ENCODE measurements around the gene TTC28.

The TTC28 gene

DNA sequence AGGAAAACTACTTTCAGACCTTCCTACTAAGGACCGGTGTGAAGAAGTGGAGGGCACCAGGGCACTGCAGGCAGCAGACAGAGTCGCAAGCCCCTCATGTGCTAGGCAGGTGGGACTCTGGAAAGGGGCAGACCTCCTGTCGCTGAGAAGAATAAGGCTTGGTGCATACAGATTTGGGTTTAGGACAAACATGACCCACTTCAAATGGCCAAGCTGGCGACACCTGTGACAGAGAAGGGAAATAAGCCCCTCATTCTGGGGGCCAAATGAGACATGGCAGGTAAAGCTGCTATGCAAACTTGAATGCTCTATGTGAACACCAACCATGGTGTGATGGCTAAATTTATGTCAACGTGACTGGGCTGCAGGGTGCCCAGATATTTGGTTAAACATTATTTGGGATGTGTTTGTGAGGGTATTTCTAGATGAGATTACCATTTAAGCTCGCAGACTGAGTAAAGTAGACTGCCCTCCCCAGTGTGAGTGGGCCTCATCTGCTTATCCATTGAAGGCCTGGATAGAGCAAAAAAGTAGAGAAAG lies 648.2 kb downstream of the TTC28 start:
- no peak for DNase-seq

DNA sequence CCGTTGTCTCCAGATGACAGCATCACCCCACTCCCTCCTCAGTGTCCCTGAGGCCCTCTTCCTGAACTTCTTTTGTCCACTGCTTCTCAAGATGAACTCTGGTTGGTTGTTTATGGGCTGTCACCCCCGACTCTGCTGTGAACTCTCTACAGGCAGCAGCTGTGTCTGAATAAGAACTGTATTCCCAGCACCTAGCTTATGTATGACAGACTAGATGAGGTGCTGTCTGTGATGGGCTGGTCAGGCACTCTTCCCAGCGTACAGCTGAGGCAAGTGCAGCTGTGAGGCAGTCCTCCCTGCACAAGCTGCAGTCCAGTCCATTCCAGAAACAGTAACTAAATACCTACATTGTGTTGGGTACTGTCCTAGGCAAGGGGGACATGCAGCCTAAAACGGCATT lies 649.2 kb downstream of the TTC28 start:
- DNase-seq = no peak

DNA sequence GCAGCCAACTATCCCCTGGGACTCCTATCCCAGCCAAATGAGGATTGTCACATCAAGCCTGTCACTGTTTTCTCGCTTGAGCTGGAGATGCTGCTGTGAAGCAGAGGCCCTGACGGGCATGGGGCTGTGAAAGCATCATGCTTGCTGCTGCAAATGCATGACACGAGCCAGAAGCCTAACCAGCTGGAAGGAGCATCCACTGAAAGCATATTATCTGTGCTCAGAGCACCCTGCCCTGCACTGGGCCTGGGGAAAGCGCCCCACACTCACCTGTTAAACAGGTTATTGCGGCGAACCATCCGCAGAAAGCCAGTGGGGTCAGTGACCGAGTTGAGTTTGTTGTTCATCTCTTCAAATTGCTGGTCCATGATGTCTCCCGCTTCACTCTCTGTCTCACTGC lies 649.7 kb downstream of the TTC28 start:
- DNase-seq = no peak

DNA sequence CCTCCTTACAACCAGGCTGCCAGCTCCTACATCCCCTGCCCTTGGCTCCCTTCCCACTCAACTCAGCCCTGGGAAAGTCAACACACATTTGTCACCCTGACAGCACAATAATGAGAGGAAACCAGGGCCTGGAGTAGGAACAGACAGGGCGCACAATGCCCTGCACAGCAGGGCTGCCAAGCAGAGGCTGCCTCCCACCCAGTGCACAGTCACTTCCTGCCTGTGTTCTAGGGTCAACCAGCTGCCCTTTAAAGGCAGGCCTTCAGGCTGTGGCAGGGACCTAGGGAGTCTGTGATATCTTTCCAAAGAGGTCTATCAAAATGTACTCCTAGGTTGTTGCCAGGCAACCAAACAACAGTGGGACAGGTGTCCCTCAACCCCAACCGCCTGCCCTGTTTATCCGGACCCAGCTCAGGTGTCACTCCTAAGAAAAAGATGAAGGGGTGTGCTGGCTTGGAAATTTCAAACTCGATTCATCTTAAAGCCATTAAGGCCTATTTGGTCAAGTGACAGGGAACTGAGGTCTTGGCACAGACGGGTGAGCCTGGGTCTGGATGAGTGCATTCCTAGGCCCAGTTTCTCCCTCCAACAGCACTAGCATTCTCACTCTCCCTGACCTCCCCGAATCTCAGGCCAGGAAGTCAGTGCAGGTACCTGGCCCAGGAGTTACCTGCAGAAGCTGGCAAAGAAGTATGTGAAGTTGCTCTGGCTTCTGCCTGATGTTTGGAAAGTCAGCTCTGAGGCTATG lies 650.3 kb downstream of the TTC28 start:
- no peak for DNase-seq

DNA sequence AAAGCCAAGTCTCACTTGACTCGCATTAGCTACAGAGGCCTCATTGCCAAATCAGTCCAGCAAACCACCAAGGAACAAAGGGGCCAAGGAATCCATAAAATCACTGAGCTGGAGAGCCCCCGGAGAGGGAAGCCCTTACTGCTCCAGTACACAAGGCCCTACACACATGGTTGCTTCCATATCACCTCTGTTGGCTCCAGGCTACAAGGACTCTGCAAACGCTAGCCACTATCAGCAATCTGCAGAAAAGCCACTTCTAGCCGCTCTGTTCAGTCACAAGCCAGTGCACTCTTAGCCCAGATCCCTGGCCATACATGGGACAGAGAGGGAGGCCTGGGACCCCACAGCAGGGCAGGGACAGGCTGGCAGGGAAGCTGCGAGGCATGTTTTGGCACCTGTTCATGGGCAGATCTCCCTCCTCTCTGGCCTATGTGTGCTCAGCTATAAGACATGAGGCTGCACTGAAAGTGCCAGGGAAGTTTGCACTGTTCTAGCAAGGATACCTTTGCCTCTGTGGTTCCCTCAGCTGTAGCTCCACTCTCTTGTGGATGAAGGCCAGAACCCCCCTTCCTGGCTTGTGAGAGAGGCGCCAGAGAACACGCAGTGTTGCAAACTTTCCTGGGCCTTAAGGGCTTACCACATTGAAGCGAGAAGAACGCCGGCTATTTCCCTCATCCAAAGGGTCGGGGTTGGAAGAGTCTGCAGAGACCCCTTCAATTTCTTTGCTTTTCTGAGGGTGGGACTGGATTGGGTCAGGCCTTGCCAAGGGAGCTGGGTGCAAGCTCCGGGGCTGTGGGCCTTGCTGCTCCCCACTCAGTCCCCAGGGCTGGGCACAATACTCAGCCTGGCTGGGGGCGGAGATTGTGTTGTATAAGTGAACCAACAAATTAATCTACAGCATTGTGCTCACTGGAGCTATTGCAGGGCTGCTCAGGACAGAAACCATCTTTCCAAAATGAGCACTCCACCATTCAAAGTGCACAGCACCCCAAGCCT lies 651.9 kb downstream of the TTC28 start:
- DNase-seq = no peak

DNA sequence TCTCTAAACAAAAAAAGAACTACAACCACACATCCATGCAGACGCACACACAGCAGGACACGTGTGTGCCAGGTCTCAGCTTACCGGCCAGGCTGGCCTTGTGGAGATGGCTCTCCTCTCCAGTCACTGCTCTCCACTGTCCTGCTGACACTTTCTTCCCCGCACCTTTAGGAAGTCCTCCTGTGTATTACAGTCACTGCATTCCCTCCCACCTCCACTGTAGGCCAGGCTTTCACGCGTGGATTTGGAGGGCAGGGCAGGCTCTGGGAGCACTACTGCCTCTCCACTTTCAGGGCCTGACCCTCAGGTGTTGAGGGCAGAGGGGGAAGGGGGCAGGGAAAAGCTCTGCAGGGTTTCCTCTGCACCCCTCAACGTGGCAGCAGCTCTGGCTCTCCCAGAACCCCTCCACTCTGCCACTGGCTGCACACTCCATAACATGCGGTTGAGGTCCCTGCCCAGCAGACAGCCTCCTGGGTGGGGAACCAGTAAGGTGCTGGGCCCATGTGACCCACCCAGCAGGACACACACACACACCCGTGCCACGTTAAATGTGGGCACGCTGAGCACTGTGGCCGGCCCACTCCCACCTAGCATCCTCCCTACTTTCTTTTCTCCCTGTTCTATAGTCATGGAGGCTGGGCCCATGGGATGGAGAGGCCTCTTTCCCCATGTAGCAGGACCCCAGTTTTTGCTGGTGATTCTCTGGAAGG lies 653.6 kb downstream of the TTC28 start:
- DNase-seq = no peak

DNA sequence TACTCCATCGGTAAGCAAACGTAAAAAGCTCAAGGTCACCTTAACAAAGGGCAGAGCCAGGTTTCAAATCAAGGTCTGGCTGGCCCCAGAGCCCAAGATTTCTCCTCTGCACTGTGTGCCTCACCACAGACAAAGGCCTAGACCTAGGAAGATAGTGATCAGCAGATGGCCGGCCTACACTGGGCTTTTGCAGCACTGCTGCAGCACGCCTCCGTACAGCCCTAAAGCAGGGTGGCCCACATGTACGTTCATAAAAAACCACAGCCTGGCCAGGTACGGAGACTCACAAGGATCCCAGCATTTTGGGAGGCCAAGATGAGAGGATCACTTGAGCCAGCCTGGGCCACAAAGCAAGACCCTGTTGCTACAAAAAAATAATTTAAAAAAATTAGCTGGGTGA lies 654.3 kb downstream of the TTC28 start:
- DNase-seq = no peak

DNA sequence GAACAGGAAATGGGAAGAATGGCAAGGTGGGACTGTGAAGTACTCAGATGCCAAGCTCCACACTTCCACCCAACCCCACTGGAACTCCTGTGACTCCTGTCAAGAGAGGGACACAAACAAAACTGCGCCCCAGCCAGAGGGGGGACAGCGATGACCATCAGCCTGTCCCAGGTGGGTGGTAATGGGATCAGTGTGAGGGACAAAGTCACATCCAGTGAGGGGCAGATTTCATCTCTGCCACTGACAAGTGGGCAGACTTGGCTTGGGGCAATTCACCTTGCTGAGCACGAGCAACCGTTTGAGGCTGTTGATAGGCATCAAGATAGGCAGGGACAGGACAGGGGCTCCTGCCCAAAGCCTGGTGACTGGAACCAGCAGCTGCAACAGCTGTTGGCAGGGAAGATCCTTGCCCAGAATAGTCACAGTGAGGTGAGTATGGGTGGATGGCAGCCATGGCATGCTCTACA lies 655.2 kb downstream of the TTC28 start:
- no peak for DNase-seq

DNA sequence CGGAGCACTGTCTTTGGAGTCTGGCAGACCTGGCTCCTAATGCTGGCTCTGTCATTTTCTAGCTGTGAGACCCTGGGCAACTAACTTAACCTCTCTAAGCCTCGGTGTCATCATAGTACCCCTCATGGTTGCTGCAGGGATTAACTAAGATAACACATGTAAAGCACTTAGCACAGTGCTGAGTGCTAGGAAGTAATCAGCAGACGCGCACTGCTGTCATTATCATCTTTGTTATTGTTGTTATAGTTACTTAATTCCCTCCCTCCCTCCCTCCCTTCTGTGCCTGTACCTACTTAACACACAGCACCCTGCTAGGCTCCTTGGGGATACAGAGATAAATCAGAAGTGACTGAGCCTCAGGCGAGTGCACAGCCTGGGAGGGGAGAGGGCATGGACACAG lies 655.9 kb downstream of the TTC28 start:
- no peak for DNase-seq

DNA sequence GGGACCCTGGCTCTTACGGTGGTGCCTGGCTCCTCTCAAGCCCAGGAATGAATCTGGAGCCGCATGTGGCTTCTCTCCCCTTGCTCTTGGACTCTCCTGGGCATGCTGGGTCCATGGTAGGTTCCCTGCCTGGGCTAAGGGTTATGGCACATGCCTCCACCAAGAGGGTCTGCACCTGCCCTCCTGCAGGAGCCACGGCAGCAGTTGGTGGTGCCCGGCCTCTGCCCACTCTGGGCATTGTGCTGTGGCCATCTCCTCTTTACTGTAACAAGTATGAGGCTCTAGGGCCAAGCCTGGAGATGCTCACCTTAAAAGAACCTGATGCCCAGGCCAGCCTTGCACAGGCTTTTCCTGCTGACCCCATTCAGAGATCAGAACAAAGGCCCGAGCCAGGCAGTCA lies 656.6 kb downstream of the TTC28 start:
- no peak for DNase-seq

DNA sequence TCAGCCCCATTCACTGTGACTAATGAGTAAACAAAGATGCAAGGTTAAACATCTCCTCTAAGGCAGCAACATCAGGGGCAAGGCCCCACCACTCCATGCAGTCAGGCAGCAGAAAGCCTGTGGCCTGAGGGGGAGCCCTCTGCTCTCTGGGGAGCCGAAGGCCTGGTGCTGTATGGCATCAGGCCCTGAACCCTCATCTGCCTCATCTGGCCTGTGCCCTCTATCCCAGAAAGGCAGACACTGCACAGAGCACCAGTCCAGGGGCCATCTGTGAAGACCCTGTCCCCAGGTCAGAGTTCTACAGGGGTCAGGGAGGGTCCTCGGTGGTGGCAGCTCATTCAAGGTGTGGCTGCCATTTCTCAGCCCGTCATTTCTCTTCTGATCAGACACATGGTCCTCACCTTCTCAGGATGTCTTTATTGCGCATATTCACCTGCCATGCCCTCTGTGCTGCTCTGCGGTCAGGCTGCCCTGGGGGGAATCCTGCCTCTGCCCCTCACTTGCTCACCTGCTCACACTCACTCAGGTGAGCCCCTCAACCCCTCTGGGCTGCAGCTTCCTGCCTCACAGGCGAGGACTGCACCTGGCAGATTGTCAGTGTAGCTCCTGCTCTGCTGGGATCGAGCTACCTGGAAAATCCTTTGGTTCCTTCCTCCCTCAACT lies 657.5 kb downstream of the TTC28 start:
- no peak for DNase-seq

DNA sequence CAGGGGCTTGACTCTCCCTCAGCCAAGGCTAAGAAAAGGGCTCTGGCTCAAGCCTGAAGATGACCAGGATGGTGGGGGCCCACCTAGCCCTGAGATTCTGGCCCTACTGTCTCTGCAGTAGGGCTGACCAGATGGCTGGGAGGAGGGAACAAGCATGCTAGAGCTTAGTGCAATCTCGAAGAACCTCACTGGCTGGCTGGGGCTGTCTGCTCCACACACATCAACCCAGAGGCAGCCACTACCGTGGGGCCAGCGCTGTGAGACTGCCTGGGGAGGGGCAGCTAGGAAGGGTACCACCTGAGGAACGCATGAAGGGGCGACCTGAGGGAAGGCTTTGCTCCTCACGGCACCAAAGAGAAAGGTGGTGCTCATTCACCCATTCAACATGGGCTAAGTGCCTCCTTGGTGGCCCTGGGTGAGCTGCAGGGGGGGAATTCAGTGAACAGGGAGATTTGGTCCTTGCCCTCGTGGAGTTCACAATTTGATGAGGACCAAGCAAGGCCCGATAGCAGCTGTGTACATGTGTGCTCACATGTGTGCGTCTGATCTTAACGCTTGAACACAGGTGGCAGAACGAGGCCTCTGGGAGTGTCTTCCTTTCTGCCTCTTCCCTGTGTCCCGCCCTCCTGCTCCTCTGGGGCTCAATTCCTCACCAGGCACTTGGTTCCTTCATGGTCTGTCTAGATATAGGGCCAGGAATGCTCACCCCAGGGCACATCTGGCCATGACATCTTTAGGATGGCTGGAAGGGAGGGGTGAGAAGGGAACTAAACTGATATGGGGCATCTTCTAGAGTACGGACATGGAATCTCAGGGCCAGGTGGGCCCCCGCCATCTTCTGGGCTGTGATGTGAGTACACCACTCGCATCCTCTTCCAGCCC lies 658.3 kb downstream of the TTC28 start:
- no peak for DNase-seq

DNA sequence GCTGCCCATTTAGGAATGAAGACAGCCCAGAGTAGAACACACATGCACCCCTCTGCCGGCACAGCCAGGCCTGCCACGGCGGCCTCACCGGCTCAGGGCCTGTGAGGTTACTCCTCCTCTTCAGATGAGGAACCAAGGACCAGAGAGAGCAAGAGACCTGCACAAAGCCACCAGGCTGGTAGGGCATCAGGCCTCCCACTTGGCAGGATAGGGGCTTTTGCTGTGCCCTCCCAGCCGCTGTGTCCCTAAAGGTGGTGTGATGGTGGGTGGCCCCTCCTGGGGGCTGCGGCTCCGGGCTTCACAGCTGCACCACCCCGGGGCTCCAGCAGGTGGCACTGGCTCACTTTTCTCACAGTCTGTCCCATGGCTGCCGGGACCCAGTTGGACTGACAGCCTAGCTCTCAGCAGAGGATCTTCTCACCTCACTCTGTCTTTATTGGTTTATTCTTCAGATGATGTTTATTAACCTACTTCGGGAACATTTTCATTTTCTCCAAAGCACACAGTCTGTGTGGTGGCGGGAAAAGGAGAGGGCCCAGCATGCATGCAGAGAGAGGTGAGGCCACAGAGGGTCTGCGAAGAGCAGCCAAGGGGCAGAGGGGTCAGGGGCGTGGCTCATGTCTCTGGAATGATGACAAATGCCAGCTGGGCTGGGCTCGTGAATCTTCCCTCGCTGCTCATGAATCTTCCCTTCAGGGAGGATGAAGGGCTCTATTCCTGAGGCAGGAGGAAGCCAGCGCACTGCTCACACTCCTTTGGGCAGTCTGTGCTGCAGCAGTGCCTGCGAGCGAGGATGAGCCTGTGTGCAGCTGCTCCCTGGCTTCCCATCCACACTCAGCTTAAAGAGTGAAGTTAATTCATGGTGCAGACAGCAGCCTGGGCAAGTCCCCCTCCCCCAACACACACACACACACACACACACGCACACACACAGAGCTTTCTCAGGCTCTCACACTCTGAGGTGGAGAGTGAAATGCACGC lies 659.5 kb downstream of the TTC28 start:
- peak; percentile 41 for DNase-seq

DNA sequence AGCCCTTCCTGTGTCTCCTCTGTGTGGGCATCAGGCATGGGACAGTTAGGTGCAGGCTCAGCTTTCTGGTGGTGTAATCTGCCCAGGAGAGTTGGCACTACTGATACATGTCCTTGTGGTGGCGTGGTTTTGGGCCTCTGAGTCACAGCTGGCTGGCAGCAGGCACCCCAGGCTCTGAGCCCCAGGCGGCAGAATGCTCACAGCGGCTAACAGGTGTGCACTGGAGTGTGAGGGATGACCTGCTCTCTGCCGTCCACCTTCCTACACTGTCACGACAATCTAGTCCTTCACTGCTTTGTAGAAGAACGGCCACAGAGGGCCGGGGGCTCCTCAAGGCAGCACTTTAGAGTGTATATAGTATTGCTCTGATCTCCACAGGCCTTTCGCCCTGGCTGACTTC lies 660.3 kb downstream of the TTC28 start:
- no peak for DNase-seq

DNA sequence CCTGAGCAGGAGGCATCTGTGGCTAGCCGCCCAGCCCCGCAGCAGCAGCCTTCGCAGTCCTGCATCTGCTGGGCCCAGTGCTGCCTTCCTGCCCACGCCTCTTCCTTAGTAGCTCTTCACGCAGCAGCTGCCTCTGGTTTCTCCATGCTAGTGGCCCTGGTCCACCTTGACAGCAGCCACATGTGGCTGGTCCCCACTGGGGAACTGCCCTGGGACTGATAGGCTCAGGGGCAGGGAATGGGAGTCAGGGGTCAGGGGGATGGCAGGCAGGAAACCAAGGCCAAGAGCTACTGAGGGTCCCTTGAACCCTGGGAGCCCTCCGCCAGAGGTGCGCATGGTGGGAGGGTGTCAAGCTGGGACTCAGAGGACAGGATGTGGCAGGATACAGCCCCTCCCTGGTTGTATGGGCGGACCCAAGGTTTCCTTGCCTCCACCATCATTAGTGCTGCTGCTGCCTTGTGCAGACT lies 661.1 kb downstream of the TTC28 start:
- no peak for DNase-seq

DNA sequence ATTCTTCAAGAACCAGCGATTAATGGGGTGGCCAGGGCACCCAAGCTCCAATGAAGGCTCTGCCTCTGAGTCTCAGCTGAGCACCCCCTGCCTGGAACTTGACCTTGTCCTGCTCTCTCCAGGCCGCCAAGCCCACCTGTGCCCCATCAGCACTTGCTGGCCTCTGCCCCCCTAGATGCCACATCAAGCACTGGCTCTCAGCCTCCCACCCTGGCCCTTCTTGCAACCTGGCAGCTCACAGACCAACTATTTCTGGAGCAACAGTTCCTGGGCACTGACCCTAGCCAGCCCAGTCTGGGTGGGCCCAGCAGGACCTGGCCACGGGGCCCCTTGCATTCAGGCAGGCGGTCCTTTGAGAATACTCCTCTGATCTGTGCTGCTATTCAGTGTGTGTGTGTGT lies 661.8 kb downstream of the TTC28 start:
- no peak for DNase-seq

DNA sequence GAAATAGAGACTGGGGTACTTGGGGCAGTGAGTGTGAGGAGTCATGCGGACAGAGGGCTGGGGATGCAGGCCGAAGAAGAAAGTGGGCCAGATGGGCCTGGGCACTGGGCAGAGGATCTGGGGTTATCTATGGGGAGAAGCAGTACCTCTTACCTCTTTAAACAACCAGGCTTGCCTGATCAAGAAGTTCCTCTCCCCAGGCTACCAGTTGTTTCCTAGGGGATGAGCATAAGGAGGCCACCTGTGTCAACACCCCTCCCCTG lies 662.2 kb downstream of the TTC28 start:
- DNase-seq = no peak

DNA sequence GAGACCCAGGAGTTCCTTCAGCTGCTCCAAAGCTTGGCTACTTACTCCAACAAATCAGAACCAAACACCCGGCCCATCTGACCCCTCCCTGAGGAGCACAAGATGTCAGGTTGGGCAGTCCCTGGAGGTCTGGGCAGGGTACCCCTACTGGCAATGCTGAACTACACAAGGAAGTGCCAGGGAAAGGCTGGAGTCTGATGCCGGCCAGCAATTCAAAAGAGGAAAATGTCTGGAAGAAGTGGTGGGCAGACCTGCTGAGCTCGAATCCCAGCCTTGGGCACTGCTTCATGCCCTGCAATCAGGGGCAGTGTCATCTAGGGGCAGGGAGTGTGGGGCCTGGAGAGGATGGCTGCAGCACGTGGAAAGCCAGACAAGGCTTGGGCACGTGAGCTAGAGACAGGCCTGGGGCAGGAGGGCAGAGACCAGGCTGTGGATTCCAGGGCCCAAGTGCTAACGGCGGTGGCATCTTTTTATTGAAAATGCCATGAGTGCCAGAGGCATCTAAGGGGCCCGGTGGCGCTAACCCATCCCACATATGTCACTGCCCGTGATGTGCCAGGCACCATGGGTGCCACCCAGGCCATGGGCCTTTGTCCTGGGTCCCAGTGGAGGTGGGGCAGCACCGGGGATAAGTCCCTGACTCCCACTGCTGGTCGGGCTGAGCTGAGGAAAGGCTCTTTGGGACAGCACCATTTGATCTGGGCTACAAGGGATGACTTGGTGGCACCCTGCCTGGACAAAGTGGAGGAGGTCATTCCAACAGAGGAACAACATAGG lies 662.7 kb downstream of the TTC28 start:
- DNase-seq = no peak

Data from CD4-positive, alpha-beta T cell treated with Interleukin-4 for 4 hours (primary cell).